NAMALWA (cell line): ENCODE measurements around the gene ENTREP3.

ENCODE experiments used
- DNase-seq: peaks from one replicate; pipeline ENCODE4 v3.0.0-alpha.2; 2015; ENCODE audit warnings: low spot score

The ENTREP3 gene

GRCh38 chr1:155278689-155279160 is 23.4 kb upstream of the ENTREP3 start:
- DNase-seq: peak; percentile 40

- DNase-seq: peak; percentile 86
Observed at GRCh38 chr1:155277902-155278688, 22.8 kb upstream of the ENTREP3 start.

GRCh38 chr1:155277070-155277901 is 22.0 kb upstream of the ENTREP3 start, which contains the start of gene HCN3:
Gene HCN3 (plus strand): TSS chr1:155277463. CDS start chr1:155277591, 128 bp downstream.
- DNase-seq: peak; percentile 98

GRCh38 chr1:155273343-155274245 is 18.3 kb upstream of the ENTREP3 start, which contains the start of gene CLK2:
Gene CLK2 (minus strand): TSS chr1:155273504. CDS start chr1:155270977, 2,527 bp downstream.
- DNase-seq: peak; percentile 98

GRCh38 chr1:155272466-155273342 is 17.4 kb upstream of the ENTREP3 start:
- DNase-seq: peak; percentile 79

- no peak for DNase-seq
Observed at GRCh38 chr1:155269381-155269780, 14.1 kb upstream of the ENTREP3 start.

- no peak for DNase-seq
Observed at GRCh38 chr1:155268630-155269029, 13.3 kb upstream of the ENTREP3 start.

GRCh38 chr1:155267373-155267772 is 12.1 kb upstream of the ENTREP3 start:
- no peak for DNase-seq

GRCh38 chr1:155266553-155266952 is 11.3 kb upstream of the ENTREP3 start:
- DNase-seq: no peak

- no peak for DNase-seq
Observed at GRCh38 chr1:155263067-155263466, 7.8 kb upstream of the ENTREP3 start.

- peak; percentile 99 for DNase-seq
Observed at GRCh38 chr1:155261852-155262673, 6.8 kb upstream of the ENTREP3 start, which contains the start of gene SCAMP3. Gene SCAMP3 (minus strand): TSS chr1:155262360. CDS start chr1:155262151, 209 bp downstream.

- peak; percentile 55 for DNase-seq
Observed at GRCh38 chr1:155261493-155261851, 6.2 kb upstream of the ENTREP3 start.

- DNase-seq: no peak
Observed at GRCh38 chr1:155260276-155260675, 5.0 kb upstream of the ENTREP3 start.

GRCh38 chr1:155256058-155256852 is 972 bp upstream of the ENTREP3 start:
- DNase-seq: no peak

GRCh38 chr1:155254714-155255242 is 505 bp downstream of the ENTREP3 start:
- DNase-seq: no peak

- no peak for DNase-seq
Observed at GRCh38 chr1:155254228-155254713, 1.0 kb downstream of the ENTREP3 start.

- no peak for DNase-seq
Observed at GRCh38 chr1:155253797-155254196, 1.5 kb downstream of the ENTREP3 start.

GRCh38 chr1:155253208-155253607 is 2.1 kb downstream of the ENTREP3 start:
- no peak for DNase-seq
